ENCODE measurements around the gene SEPTIN14.
"Not testable (repeated sequence)": the region's sequence is repeated elsewhere in the genome, so short reads cannot be mapped to it uniquely, and the experiment has no call there.

- not testable (repeated sequence) for TF ChIP-seq CTCF, POLR2A (IDR thresholded peaks at IDR 0.05)
Measured at GRCh38 chr7:55888378-55888777, 25.8 kb upstream of the SEPTIN14 start.
